Panc1 (cell line): Measurements from ENCODE around the gene UBL4A. TPM values are rescaled to one million over a fixed set of nuclear protein-coding genes. Genes with fewer than 3 reads are reported as not detected.

Experiments used
- ATAC-seq: fragments of 200-7000 bp; cut with Tn5 transposase; 2 replicates; pipeline ENCODE4 v1.9.1; 2020; ENCODE audit warnings: mild to moderate bottlenecking, moderate library complexity
- BruUV-seq: library from RNA; stranded (reverse); fragments of 400-500 nt; replicated peaks from 2 replicates; lab custom pipeline; 2021; lab: Mats Ljungman, UMichigan
- CTCF ChIA-PET: fragments of 300-600 bp; sonication (Branson Sonifier 250); formaldehyde crosslinking; loops from one replicate; lab custom pipeline; 2022; ENCODE audit warnings: antibody characterized with exemption; lab: Charles Lee
- POLR2A ChIA-PET: fragments of 300-600 bp; sonication (Branson Sonifier 250); formaldehyde crosslinking; loops from one replicate; lab custom pipeline; 2022; ENCODE audit warnings: antibody characterized with exemption; lab: Charles Lee
- DNase-seq: peaks from one replicate; pipeline ENCODE4 v3.0.0-alpha.2; 2010; ENCODE audit warnings: low read depth, low spot score
- H3K27ac ChIP-seq: 2 replicates; pipeline ENCODE4 v1.5.1; 2011; ENCODE audit warnings: mild to moderate bottlenecking, low read length, inconsistent platforms
- H3K27me3 ChIP-seq: fragments of 200-500 bp; sonication (Bioruptor generic); 2 replicates; pipeline ENCODE4 v1.6.0; 2014; ENCODE audit warnings: low read length, inconsistent platforms; ENCODE audit not compliant: control insufficient read depth, insufficient read depth
- H3K36me3 ChIP-seq: fragments of 200-500 bp; sonication (Bioruptor generic); 2 replicates; pipeline ENCODE4 v1.5.1; 2014; ENCODE audit warnings: inconsistent platforms, mild to moderate bottlenecking, low read length, moderate library complexity; ENCODE audit not compliant: control insufficient read depth, insufficient read depth
- H3K4me1 ChIP-seq: 2 replicates; pipeline ENCODE4 v1.5.1; 2011; ENCODE audit warnings: inconsistent platforms, mild to moderate bottlenecking, low read length, moderate library complexity; ENCODE audit not compliant: control insufficient read depth, insufficient read depth
- H3K4me3 ChIP-seq, 2 experiments: 2 replicates each; pipeline ENCODE4 v1.5.1; 2011 to 2012; ENCODE audit warnings: low read depth in 2 of 2, low read length in 2 of 2, mild to moderate bottlenecking in 2 of 2, inconsistent platforms in 1 of 2, moderate library complexity in 1 of 2
- H3K9me3 ChIP-seq: fragments of 200-500 bp; sonication (Bioruptor generic); 2 replicates; pipeline ENCODE4 v1.5.1; 2014; ENCODE audit warnings: low read depth, mild to moderate bottlenecking, inconsistent platforms, low read length, moderate library complexity; ENCODE audit not compliant: control insufficient read depth, insufficient read depth
- POLR2AphosphoS5 ChIP-seq: IDR thresholded peaks from 2 replicates; pipeline ENCODE4 v1.6.1; 2012; ENCODE audit warnings: mild to moderate bottlenecking, low read depth, low read length, moderate library complexity
- SIN3A ChIP-seq: IDR thresholded peaks from 2 replicates; pipeline ENCODE4 v1.6.1; 2012; ENCODE audit warnings: low read depth, mild to moderate bottlenecking, low read length, moderate library complexity, borderline replicate concordance; ENCODE audit not compliant: insufficient read depth
- TCF7L2 ChIP-seq: IDR thresholded peaks from 2 replicates; pipeline ENCODE4 v1.6.1; 2011; ENCODE audit warnings: mild to moderate bottlenecking, low read depth, low read length, inconsistent platforms
- in situ Hi-C: cut with HindIII; loops from 2 replicates; pipeline ENCODE4 v1.10.0; 2016; ENCODE audit warnings: low sequenced_read_pairs, low pct_unique_long_range_greater_than_20kb
- intact Hi-C: fragments of 100-400 bp; cut with micrococcal nuclease; formaldehyde crosslinking; loops from one replicate; pipeline ENCODE4 v1.10.0; 2022; ENCODE audit not compliant: unreplicated experiment
- total RNA-seq: library from RNA; stranded (reverse); gene quantifications from one replicate; pipeline ENCODE4 v1.2.1, GENCODE V29; 2021; ENCODE audit not compliant: unreplicated experiment
- TF ChIP-seq, protein P1 (sequence below): fragments of 450-650 bp; IDR thresholded peaks from 2 replicates; pipeline ENCODE4 v1.5.1; 2017; ENCODE audit warnings: mild to moderate bottlenecking
- TF ChIP-seq, protein P2 (sequence below), 2 experiments: IDR thresholded peaks; 2 replicates each; pipeline ENCODE4 v1.6.1; 2011 to 2012; ENCODE audit warnings: low read depth in 2 of 2, control low read depth in 1 of 2, low read length in 1 of 2, mild to moderate bottlenecking in 1 of 2, moderate library complexity in 1 of 2; ENCODE audit not compliant: insufficient read depth in 1 of 2

Gene UBL4A
- total RNA-seq, 1 experiment from 2014 or later = 65.4 TPM

DNA sequence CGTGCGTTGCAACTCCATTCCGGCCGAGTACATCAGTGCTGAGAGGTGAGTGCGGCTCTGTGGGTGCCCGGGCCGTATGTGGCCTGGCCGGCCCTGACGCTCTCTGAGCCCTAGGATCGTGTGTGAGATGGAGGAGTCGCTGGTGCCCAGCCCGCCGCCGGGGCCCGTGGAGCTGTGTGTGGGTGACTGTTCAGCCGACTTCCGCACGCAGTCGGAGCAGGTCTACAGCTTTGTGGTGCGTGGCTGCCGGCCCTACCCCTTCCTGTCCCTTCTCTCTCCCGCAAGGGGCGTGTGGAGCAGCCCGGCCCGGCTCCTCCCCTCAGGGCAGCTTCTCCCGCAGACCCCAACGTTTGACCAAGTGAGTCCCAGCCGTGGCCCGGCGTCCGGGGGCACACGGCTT is 20.4 kb downstream of the UBL4A start:
- ATAC-seq = no peak
- ChIA-PET POLR2A (no interaction called here), CTCF (no interaction called here)
- in situ Hi-C loops = no loop called here
- BruUV-seq = no TSS peak
- H3K27ac ChIP-seq = no peak overlapping the region
- no peak for DNase-seq
- no peak overlapping the region for H3K4me3 ChIP-seq
- H3K9me3 ChIP-seq = no peaks in the 10 kb centered on the region
- TF ChIP-seq SIN3A (no peak), TCF7L2 (no peak), POLR2AphosphoS5 (no peak)
- TF ChIP-seq, protein P1, sequence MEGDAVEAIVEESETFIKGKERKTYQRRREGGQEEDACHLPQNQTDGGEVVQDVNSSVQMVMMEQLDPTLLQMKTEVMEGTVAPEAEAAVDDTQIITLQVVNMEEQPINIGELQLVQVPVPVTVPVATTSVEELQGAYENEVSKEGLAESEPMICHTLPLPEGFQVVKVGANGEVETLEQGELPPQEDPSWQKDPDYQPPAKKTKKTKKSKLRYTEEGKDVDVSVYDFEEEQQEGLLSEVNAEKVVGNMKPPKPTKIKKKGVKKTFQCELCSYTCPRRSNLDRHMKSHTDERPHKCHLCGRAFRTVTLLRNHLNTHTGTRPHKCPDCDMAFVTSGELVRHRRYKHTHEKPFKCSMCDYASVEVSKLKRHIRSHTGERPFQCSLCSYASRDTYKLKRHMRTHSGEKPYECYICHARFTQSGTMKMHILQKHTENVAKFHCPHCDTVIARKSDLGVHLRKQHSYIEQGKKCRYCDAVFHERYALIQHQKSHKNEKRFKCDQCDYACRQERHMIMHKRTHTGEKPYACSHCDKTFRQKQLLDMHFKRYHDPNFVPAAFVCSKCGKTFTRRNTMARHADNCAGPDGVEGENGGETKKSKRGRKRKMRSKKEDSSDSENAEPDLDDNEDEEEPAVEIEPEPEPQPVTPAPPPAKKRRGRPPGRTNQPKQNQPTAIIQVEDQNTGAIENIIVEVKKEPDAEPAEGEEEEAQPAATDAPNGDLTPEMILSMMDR = no peak
- TF ChIP-seq, protein P2, sequence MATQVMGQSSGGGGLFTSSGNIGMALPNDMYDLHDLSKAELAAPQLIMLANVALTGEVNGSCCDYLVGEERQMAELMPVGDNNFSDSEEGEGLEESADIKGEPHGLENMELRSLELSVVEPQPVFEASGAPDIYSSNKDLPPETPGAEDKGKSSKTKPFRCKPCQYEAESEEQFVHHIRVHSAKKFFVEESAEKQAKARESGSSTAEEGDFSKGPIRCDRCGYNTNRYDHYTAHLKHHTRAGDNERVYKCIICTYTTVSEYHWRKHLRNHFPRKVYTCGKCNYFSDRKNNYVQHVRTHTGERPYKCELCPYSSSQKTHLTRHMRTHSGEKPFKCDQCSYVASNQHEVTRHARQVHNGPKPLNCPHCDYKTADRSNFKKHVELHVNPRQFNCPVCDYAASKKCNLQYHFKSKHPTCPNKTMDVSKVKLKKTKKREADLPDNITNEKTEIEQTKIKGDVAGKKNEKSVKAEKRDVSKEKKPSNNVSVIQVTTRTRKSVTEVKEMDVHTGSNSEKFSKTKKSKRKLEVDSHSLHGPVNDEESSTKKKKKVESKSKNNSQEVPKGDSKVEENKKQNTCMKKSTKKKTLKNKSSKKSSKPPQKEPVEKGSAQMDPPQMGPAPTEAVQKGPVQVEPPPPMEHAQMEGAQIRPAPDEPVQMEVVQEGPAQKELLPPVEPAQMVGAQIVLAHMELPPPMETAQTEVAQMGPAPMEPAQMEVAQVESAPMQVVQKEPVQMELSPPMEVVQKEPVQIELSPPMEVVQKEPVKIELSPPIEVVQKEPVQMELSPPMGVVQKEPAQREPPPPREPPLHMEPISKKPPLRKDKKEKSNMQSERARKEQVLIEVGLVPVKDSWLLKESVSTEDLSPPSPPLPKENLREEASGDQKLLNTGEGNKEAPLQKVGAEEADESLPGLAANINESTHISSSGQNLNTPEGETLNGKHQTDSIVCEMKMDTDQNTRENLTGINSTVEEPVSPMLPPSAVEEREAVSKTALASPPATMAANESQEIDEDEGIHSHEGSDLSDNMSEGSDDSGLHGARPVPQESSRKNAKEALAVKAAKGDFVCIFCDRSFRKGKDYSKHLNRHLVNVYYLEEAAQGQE (IDR thresholded peaks at IDR 0.05; ENCODE audit: insufficient read depth in 1 of 2, low read depth in 2 of 2, low read length in 1 of 2) = no peak
- no peaks in the 10 kb centered on the region for H3K36me3 ChIP-seq
- H3K27me3 ChIP-seq = no peaks in the 10 kb centered on the region
- H3K4me1 ChIP-seq = no peaks in the 10 kb centered on the region
- intact Hi-C loops = no loop called here

DNA sequence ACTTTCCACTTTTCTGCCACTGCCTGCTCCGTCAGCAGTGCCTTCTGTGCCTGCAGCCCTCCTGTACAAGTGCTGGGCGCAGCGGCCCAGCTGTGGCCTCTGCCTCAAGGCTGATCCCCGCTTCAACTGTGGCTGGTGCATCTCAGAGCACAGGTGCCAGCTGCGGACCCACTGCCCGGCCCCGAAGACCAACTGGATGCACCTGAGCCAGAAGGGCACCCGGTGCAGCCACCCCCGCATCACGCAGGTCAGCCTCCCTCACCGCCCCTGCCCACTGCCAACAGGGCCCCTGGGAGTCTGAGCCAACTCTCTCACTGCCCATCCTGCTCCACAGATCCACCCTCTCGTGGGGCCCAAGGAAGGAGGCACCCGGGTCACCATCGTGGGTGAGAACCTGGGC is 20.8 kb downstream of the UBL4A start:
- Histone ChIP-seq H3K9me3 (no peaks in the 10 kb centered on the region), H3K27ac (no peak overlapping the region), H3K36me3 (no peaks in the 10 kb centered on the region), H3K27me3 (no peaks in the 10 kb centered on the region), H3K4me3 (no peak overlapping the region), H3K4me1 (no peaks in the 10 kb centered on the region)
- CTCF ChIA-PET = no interaction called here
- intact Hi-C loops (no loop called here), in situ Hi-C loops (no loop called here)
- no TSS peak for BruUV-seq
- POLR2A ChIA-PET = no interaction called here
- ATAC-seq (no peak), DNase-seq (no peak)
- no peak for TF ChIP-seq POLR2AphosphoS5
- no peak for TF ChIP-seq TCF7L2
- TF ChIP-seq, protein P1 = no peak
- TF ChIP-seq, protein P2 (IDR thresholded peaks at IDR 0.05; ENCODE audit: insufficient read depth in 1 of 2, low read depth in 2 of 2, low read length in 1 of 2) = no peak
- no peak for TF ChIP-seq SIN3A
